ENCODE results near the gene ZNF80. TPM values are rescaled to one million over a fixed set of nuclear protein-coding genes. Genes with fewer than 3 reads are reported as not detected.
"Not testable (repeated sequence)": the region's sequence is repeated elsewhere in the genome, so short reads cannot be mapped to it uniquely, and the experiment has no call there.

Gene ZNF80
- total and polyA plus RNA-seq, 2 donors from 2014 or later: 0.28 TPM; not detected in 1

DNA sequence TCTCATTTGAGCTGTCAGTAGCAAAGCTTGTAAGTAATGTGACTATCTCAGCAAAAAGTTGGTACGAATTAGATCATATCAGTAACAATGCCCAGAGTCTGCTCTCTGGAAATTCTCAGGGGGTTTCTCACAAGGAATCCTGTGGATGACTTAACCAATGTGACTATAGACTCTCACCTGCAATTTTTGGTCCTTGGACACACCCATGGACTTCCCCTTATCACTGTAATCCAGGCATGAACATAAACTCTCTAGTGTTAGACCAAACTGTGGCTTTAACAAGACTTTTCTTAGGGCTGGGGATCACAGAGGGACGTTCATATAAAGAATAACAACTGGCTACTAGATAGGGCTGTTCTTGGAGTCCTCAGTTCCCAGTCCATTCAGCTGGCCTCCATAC is 3.9 kb upstream of the ZNF80 start:
- FAIRE-seq (no peak), DNase-seq (no peak)
- no peak overlapping the region for H3K4me3 ChIP-seq (ENCODE audit: low read length in 3 of 3)
- H3K27me3 ChIP-seq (ENCODE audit: control insufficient read depth, insufficient read depth, low read length): no peaks in the 10 kb centered on the region
- no peak overlapping the region for H3K9ac ChIP-seq (ENCODE audit: low read length in 3 of 3)
- H3K36me3 ChIP-seq (ENCODE audit: control insufficient read depth in 2 of 3, insufficient read depth in 3 of 3, low read length in 3 of 3): no peaks in the 10 kb centered on the region
- H3K4me1 ChIP-seq (ENCODE audit: control insufficient read depth in 2 of 3, insufficient read depth in 2 of 3, low read depth in 1 of 3, low read length in 3 of 3): no peaks in the 10 kb centered on the region
- intact Hi-C loops (cut with DNase I): no loop called here
- no peak overlapping the region for H3K27ac ChIP-seq (ENCODE audit: low read depth in 2 of 2, low read length in 2 of 2)
- H3K9me3 ChIP-seq (ENCODE audit: control insufficient read depth in 2 of 3, insufficient read depth in 1 of 3, low read length in 3 of 3): no peaks in the 10 kb centered on the region
- TF ChIP-seq, protein P1, sequence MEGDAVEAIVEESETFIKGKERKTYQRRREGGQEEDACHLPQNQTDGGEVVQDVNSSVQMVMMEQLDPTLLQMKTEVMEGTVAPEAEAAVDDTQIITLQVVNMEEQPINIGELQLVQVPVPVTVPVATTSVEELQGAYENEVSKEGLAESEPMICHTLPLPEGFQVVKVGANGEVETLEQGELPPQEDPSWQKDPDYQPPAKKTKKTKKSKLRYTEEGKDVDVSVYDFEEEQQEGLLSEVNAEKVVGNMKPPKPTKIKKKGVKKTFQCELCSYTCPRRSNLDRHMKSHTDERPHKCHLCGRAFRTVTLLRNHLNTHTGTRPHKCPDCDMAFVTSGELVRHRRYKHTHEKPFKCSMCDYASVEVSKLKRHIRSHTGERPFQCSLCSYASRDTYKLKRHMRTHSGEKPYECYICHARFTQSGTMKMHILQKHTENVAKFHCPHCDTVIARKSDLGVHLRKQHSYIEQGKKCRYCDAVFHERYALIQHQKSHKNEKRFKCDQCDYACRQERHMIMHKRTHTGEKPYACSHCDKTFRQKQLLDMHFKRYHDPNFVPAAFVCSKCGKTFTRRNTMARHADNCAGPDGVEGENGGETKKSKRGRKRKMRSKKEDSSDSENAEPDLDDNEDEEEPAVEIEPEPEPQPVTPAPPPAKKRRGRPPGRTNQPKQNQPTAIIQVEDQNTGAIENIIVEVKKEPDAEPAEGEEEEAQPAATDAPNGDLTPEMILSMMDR (IDR thresholded peaks at IDR 0.05; ENCODE audit: borderline replicate concordance, extremely low read depth, insufficient read depth): no peak

DNA sequence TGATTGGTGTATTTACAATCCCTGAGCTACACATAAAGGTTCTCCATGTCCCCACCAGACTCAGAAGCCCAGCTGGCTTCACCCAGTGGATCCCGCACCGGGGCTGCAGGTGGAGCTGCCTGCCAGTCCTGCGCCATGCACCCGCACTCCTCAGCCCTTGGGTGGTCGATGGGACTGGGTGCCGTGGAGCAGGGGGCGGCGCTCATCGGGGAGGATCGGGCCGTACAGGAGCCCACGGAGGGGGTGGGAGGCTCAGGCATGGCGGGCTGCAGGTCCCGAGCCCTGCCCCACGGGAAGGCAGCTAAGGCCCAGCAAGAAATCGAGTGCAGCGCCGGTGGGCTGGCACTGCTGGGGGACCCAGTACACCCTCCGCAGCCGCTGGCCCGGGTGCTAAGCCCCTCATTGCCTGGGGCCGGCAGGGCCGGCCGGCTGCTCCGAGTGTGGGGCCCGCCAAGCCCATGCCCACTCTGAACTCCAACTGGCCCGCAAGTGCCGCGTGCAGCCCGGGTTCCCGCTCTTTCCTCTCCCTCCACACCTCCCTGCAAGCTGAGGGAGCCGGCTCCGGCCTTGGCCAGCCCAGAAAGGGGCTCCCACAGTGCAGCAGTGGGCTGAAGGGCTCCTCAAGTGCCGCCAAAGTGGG is 888 bp upstream of the ZNF80 start:
- H3K27ac ChIP-seq (ENCODE audit: low read depth in 2 of 2, low read length in 2 of 2); H3K9me3 ChIP-seq (ENCODE audit: control insufficient read depth in 2 of 3, insufficient read depth in 1 of 3, low read length in 3 of 3); intact Hi-C loops (cut with DNase I); DNase-seq; H3K9ac ChIP-seq (ENCODE audit: low read length in 3 of 3); H3K4me1 ChIP-seq (ENCODE audit: control insufficient read depth in 2 of 3, insufficient read depth in 2 of 3, low read depth in 1 of 3, low read length in 3 of 3); H3K4me3 ChIP-seq (ENCODE audit: low read length in 3 of 3); FAIRE-seq; H3K36me3 ChIP-seq (ENCODE audit: control insufficient read depth in 2 of 3, insufficient read depth in 3 of 3, low read length in 3 of 3); H3K27me3 ChIP-seq (ENCODE audit: control insufficient read depth, insufficient read depth, low read length): not testable (repeated sequence)

DNA sequence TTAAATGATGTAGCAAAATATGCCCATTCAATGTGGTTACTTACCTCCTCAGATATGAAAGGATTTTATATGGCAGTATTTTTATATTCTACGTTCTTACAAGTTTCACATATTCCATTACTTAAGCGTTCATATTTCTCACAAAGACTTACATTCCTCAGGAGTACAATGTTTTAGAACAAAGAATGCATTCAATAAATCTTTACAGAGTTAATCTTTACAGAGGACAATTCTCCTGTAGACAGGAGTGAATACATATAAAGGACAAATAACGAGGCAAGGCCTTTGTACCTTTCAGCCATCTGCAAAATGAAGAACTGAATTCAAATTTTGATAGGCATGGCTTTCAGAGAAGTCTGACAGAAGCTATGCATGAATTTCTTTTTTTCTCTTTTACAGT is 1.9 kb downstream of the ZNF80 start:
- no peak overlapping the region for H3K9ac ChIP-seq (ENCODE audit: low read length in 3 of 3)
- no peak for FAIRE-seq
- intact Hi-C loops (cut with DNase I): no loop called here

DNA sequence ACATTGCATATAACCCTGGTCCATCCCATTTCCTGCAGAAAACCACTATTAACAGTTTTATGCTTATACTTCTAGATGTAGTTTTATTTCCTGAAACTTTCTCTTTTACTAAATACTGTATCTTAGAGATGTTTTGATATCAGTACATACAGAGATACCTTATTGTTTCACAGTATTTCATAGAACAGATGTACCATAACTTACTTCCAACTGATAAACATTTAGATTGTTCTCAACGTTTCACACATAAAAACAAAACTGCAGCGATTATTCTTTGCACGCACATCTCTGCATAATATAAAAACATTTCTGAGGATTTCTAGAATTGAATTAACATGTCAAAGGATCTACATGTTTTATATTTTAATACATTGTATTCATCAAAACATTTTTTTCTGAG is 2.6 kb downstream of the ZNF80 start:
- no peaks in the 10 kb centered on the region for H3K36me3 ChIP-seq (ENCODE audit: control insufficient read depth in 2 of 3, insufficient read depth in 3 of 3, low read length in 3 of 3)
- TF ChIP-seq, protein P1 (IDR thresholded peaks at IDR 0.05; ENCODE audit: borderline replicate concordance, extremely low read depth, insufficient read depth): no peak
- H3K9me3 ChIP-seq (ENCODE audit: control insufficient read depth in 2 of 3, insufficient read depth in 1 of 3, low read length in 3 of 3): no peaks in the 10 kb centered on the region
- FAIRE-seq (no peak), DNase-seq (no peak)
- H3K4me1 ChIP-seq (ENCODE audit: control insufficient read depth in 2 of 3, insufficient read depth in 2 of 3, low read depth in 1 of 3, low read length in 3 of 3): no peaks in the 10 kb centered on the region
- no peak overlapping the region for H3K27ac ChIP-seq (ENCODE audit: low read depth in 2 of 2, low read length in 2 of 2)
- H3K27me3 ChIP-seq (ENCODE audit: control insufficient read depth, insufficient read depth, low read length): no peaks in the 10 kb centered on the region
- H3K4me3 ChIP-seq (ENCODE audit: low read length in 3 of 3): no peak overlapping the region
- H3K9ac ChIP-seq (ENCODE audit: low read length in 3 of 3): no peak overlapping the region
- intact Hi-C loops (cut with DNase I): no loop called here

More for the DNA sequence above, 1.9 kb downstream of the ZNF80 start:
- no peak for DNase-seq
- Histone ChIP-seq H3K9me3 (ENCODE audit: control insufficient read depth in 2 of 3, insufficient read depth in 1 of 3, low read length in 3 of 3) (no peaks in the 10 kb centered on the region), H3K36me3 (ENCODE audit: control insufficient read depth in 2 of 3, insufficient read depth in 3 of 3, low read length in 3 of 3) (no peaks in the 10 kb centered on the region), H3K4me3 (ENCODE audit: low read length in 3 of 3) (no peak overlapping the region), H3K27ac (ENCODE audit: low read depth in 2 of 2, low read length in 2 of 2) (no peak overlapping the region), H3K4me1 (ENCODE audit: control insufficient read depth in 2 of 3, insufficient read depth in 2 of 3, low read depth in 1 of 3, low read length in 3 of 3) (no peaks in the 10 kb centered on the region), H3K27me3 (ENCODE audit: control insufficient read depth, insufficient read depth, low read length) (no peaks in the 10 kb centered on the region)
- TF ChIP-seq, protein P1 (IDR thresholded peaks at IDR 0.05; ENCODE audit: borderline replicate concordance, extremely low read depth, insufficient read depth): no peak

Data from kidney (tissue), 14 donors.